Measurements from ENCODE around the gene POLG2.

DNA sequence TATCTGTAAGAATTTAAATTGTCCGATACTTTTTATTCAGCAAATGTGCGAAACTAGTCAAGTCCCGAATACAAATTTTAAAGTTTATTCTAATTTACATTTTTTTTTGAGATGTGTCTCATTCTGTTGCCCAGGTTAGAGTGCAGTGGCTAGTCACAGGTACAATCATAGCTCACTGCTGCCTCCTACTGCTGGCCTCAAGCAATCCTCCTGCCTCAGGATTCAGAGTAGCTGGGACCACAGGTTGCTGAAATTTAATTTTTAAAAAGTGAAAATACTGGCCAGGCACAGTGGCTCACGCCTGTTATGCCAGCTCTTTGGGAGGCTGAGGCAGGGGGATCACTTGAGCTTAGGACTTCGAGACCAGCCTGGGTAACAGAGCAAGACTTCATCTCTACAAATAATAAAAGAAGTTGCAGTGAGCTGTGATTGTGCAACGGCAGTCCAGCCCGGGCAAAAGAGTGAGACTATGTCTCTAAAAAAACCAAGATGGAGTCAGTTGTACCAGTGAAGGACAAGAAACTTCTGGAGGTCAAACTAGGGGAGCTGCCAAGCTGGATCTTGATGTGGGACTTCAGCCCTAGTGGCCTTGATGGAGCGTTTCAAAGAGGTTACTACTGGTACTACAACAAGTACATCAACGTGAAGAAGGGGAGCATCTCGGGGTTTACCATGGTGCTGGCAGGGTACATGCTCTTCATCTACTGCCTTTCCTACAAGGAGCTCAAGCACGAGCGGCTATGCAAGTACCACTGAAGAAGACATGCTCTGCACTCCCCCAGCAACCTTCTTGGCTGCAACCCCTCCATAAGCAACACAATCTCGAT is 5.6 kb downstream of the POLG2 start:
- TF ChIP-seq FOXM1 (IDR thresholded peaks at IDR 0.05; ENCODE audit: borderline replicate concordance) (no peak), SUZ12 (IDR thresholded peaks at IDR 0.05) (no peak), FOXK2 (IDR thresholded peaks at IDR 0.05) (no peak), TARDBP (IDR thresholded peaks at IDR 0.05) (no peak), ARNT (IDR thresholded peaks at IDR 0.05) (no peak), NFRKB (IDR thresholded peaks at IDR 0.05) (no peak), ZNF384 (IDR thresholded peaks at IDR 0.05) (no peak), BHLHE40 (IDR thresholded peaks at IDR 0.05; ENCODE audit: borderline replicate concordance) (no peak)
